Measurements from ENCODE around the gene CAMK1D.

GRCh38 chr10:12726971-12727831 lies 377.9 kb downstream of the CAMK1D start:
- TF ChIP-seq CTCF (IDR thresholded peaks at IDR 0.05; ENCODE audit: control extremely low read depth in 1 of 3, insufficient read depth in 1 of 3, low read depth in 1 of 3, low read length in 3 of 3) (no peak), ZNF274 (IDR thresholded peaks at IDR 0.05; ENCODE audit: borderline replicate concordance, extremely low read depth, low read length) (no peak), POLR2A (IDR thresholded peaks at IDR 0.05; ENCODE audit: control extremely low read depth in 1 of 2, low read depth in 2 of 2, low read length in 2 of 2) (no peak), HDAC2 (IDR thresholded peaks at IDR 0.05; ENCODE audit: borderline replicate concordance in 1 of 2, low read depth in 2 of 2, low read length in 2 of 2) (no peak), CBX5 (IDR thresholded peaks at IDR 0.05; ENCODE audit: low read depth, low read length) (no peak), NRF1 (IDR thresholded peaks at IDR 0.05; ENCODE audit: low read depth, low read length) (no peak), PHF8 (conservative IDR thresholded peaks at IDR 0.05; ENCODE audit: low read depth, low read length) (no peak), ATF3 (IDR thresholded peaks at IDR 0.05; ENCODE audit: insufficient read depth, low read depth, low read length) (no peak), POLR2AphosphoS5 (IDR thresholded peaks at IDR 0.05; ENCODE audit: low read depth, low read length) (no peak), ATF2 (IDR thresholded peaks at IDR 0.05; ENCODE audit: low read length) (no peak), MAFK (IDR thresholded peaks at IDR 0.05; ENCODE audit: low read depth, low read length) (no peak), CEBPB (IDR thresholded peaks at IDR 0.05; ENCODE audit: low read depth, low read length) (no peak), EGR1 (IDR thresholded peaks at IDR 0.05; ENCODE audit: borderline replicate concordance, low read depth, low read length) (no peak), BCL11A (IDR thresholded peaks at IDR 0.05; ENCODE audit: low read depth in 2 of 2, low read length in 2 of 2) (no peak)

Measured in H1 (cell line).